Fibroblast of villous mesenchyme (primary cell): ENCODE measurements around the gene BOLL. TPM values are rescaled to one million over a fixed set of nuclear protein-coding genes. Genes with fewer than 3 reads are reported as not detected.

Source experiments
- DNase-seq: peaks from one replicate; pipeline ENCODE4 v3.0.0-alpha.2; 2010; ENCODE audit warnings: low read depth
- H3K4me3 ChIP-seq: 2 replicates; pipeline ENCODE4 v1.5.1; 2011; ENCODE audit warnings: low read depth, mild to moderate bottlenecking, low read length
- total RNA-seq: library from RNA; depleted of rRNA; stranded (reverse); fragments of >200 nt; gene quantifications from 2 replicates; pipeline ENCODE4 v1.2.3, GENCODE V29; 2012
- TF ChIP-seq, protein P1 (sequence below): IDR thresholded peaks from 2 replicates; pipeline ENCODE4 v1.5.1; 2012; ENCODE audit warnings: low read depth, mild to moderate bottlenecking, low read length; ENCODE audit not compliant: insufficient read depth

BOLL gene
- total RNA-seq, 1 donor: not detected

- TF ChIP-seq, protein P1, sequence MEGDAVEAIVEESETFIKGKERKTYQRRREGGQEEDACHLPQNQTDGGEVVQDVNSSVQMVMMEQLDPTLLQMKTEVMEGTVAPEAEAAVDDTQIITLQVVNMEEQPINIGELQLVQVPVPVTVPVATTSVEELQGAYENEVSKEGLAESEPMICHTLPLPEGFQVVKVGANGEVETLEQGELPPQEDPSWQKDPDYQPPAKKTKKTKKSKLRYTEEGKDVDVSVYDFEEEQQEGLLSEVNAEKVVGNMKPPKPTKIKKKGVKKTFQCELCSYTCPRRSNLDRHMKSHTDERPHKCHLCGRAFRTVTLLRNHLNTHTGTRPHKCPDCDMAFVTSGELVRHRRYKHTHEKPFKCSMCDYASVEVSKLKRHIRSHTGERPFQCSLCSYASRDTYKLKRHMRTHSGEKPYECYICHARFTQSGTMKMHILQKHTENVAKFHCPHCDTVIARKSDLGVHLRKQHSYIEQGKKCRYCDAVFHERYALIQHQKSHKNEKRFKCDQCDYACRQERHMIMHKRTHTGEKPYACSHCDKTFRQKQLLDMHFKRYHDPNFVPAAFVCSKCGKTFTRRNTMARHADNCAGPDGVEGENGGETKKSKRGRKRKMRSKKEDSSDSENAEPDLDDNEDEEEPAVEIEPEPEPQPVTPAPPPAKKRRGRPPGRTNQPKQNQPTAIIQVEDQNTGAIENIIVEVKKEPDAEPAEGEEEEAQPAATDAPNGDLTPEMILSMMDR: no peak
- H3K4me3 ChIP-seq: no peak overlapping the region
- DNase-seq: no peak
Measured at GRCh38 chr2:197793456-197793855, 8.3 kb upstream of the BOLL start.

GRCh38 chr2:197786010-197786877 lies 1.1 kb upstream of the BOLL start:
- TF ChIP-seq, protein P1: peak; percentile 46
- no peak for DNase-seq
- no peak overlapping the region for H3K4me3 ChIP-seq

- no peak overlapping the region for H3K4me3 ChIP-seq
- DNase-seq: no peak
- TF ChIP-seq, protein P1: no peak
Measured at GRCh38 chr2:197782126-197782525, 3.0 kb downstream of the BOLL start.

DNA sequence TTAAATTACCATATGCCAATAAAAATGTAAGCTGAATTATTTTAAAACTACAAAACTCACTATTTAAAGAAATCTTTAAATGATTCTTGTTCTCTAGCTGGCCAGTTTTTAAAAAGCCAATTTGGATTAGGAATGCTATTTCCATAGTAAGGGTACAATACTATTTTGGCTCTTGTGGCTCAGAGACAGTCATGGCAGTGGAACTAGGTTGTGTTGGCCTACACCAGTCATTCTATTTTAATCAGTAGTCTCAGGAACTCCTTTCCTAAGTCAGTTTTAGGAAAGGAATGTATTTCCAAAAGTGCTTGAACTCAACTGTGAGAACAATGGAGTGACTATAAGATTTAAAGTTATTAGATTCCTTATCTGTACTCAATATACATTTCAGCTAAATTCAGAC lies 5.9 kb downstream of the BOLL start:
- H3K4me3 ChIP-seq: no peak overlapping the region
- TF ChIP-seq, protein P1: no peak
- no peak for DNase-seq

- DNase-seq: peak; percentile 63
Measured at GRCh38 chr2:197777823-197778407, 7.2 kb downstream of the BOLL start.

DNA sequence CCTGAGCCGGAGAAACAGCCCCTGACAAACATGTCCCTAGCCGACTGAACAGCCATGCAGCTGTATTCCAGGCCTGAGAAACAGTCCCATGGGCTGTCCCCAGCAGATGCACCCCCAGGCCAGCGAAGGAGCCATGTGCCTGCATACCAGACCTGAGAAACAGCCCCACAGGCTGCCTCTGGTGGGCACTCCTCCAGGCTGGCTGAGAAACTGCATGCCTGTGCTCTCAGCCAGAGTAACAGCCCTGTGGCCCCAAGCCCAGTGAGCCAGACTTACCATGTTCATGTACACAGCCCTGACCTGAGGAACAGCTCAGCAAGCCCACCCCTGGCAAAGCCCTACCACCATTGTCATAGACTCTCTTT lies 24.8 kb downstream of the BOLL start:
- no peak overlapping the region for H3K4me3 ChIP-seq
- DNase-seq: no peak
- TF ChIP-seq, protein P1: no peak

More at GRCh38 chr2:197777823-197778407, 7.2 kb downstream of the BOLL start:
- no peak overlapping the region for H3K4me3 ChIP-seq
- TF ChIP-seq, protein P1: peak; percentile 58
